B cell (primary cell): ENCODE results near the gene SLC23A2. TPM values are rescaled to one million over a fixed set of nuclear protein-coding genes. Genes with fewer than 3 reads are reported as not detected.
A peak's percentile ranks its signal among the peaks of the same experiment; 100 is the strongest.

ENCODE experiments used
- ATAC-seq: fragments of 200-7000 bp; cut with Tn5 transposase; one replicate; pipeline ENCODE4 v1.10.0; 2021; ENCODE audit warnings: low read depth, mild to moderate bottlenecking, moderate number of reproducible peaks, moderate library complexity
- CTCF ChIA-PET: fragments of 350-600 bp; sonication (Branson Sonifier 250); formaldehyde crosslinking; loops from one replicate; lab custom pipeline; 2021; ENCODE audit warnings: antibody characterized with exemption, inconsistent platforms; lab: Charles Lee
- POLR2A ChIA-PET: fragments of 350-600 bp; sonication (Branson Sonifier 250); formaldehyde crosslinking; loops from one replicate; lab custom pipeline; 2021; ENCODE audit warnings: antibody characterized with exemption; lab: Charles Lee
- DNase-seq: peaks from one replicate; pipeline ENCODE4 v3.0.0; 2013
- H2AFZ ChIP-seq: 2 replicates; pipeline ENCODE4 v1.6.1; 2012; ENCODE audit warnings: mild to moderate bottlenecking, low read depth, low read length; ENCODE audit not compliant: insufficient read depth, poor library complexity, severe bottlenecking
- H3K27ac ChIP-seq, 2 donors: 1 replicate in 1 of 2; 2 replicates in 1 of 2; pipeline ENCODE4 v1.5.1; 2012 to 2013; ENCODE audit warnings: low read length in 2 of 2, mild to moderate bottlenecking in 2 of 2, moderate library complexity in 1 of 2
- H3K27me3 ChIP-seq, 4 experiments: fragments of 200-600 bp in 1 of 4; sonication (generic) in 1 of 4; replicated peaks in 1 of 4; 1 replicate in 2 of 4; 2 replicates in 2 of 4; pipeline versions ENCODE4 v1.6.1 to v1.7.0; 2013 to 2016; ENCODE audit warnings: low read length in 3 of 4, mild to moderate bottlenecking in 2 of 4, mixed read lengths in 1 of 4, moderate library complexity in 1 of 4; ENCODE audit not compliant: insufficient read depth in 4 of 4, control insufficient read depth in 3 of 4; ENCODE audit errors: control extremely low read depth in 1 of 4
- H3K36me3 ChIP-seq, 2 experiments: replicated peaks in 1 of 2; 1 replicate in 1 of 2; 2 replicates in 1 of 2; pipeline versions ENCODE4 v1.6.1 to v1.7.1; 2013; ENCODE audit warnings: low read length in 1 of 2; ENCODE audit not compliant: insufficient read depth in 2 of 2, control insufficient read depth in 1 of 2; ENCODE audit errors: control extremely low read depth in 1 of 2, extremely low read depth in 1 of 2
- H3K4me1 ChIP-seq, 2 donors: fragments of 200-600 bp in 1 of 2; sonication (generic) in 1 of 2; 1 replicate in 1 of 2; 2 replicates in 1 of 2; pipeline versions ENCODE4 v1.5.1 to v1.6.1; 2013 to 2017; ENCODE audit warnings: low read length in 2 of 2; ENCODE audit not compliant: control insufficient read depth in 2 of 2, insufficient read depth in 2 of 2
- H3K4me2 ChIP-seq: replicated peaks from 2 replicates; pipeline ENCODE3; 2012; ENCODE audit warnings: mild to moderate bottlenecking, low read depth, low read length; ENCODE audit not compliant: poor library complexity, severe bottlenecking
- H3K4me3 ChIP-seq, 5 experiments: fragments of 200-600 bp in 1 of 5; sonication (generic) in 1 of 5; 1 replicate in 3 of 5; 2 replicates in 2 of 5; pipeline versions ENCODE4 v1.5.1 to v1.7.0; 2011 to 2016; ENCODE audit warnings: low read length in 4 of 5, mild to moderate bottlenecking in 4 of 5, low read depth in 2 of 5, control low read depth in 1 of 5, moderate library complexity in 1 of 5; ENCODE audit not compliant: insufficient read depth in 1 of 5; ENCODE audit errors: control extremely low read depth in 1 of 5, extremely low read depth in 1 of 5
- H3K79me2 ChIP-seq: fragments of 200-600 bp; sonication (generic); one replicate; pipeline ENCODE4 v1.6.0; 2016; ENCODE audit warnings: low read length; ENCODE audit not compliant: control insufficient read depth, insufficient read depth
- H3K9ac ChIP-seq: fragments of 200-600 bp; sonication (generic); 2 replicates; pipeline ENCODE4 v1.6.1; 2017; ENCODE audit warnings: mild to moderate bottlenecking, low read length, moderate library complexity
- H3K9me3 ChIP-seq, 3 donors: one replicate each; pipeline versions ENCODE4 v1.6.1 to v1.7.1; 2013; ENCODE audit warnings: low read length in 2 of 3; ENCODE audit not compliant: control insufficient read depth in 2 of 3, insufficient read depth in 1 of 3; ENCODE audit errors: control extremely low read depth in 1 of 3
- H4K20me1 ChIP-seq: 2 replicates; pipeline ENCODE4 v1.6.0; 2012; ENCODE audit warnings: mild to moderate bottlenecking, low read length; ENCODE audit not compliant: insufficient read depth, control insufficient read depth, poor library complexity, severe bottlenecking
- H3K27ac Mint-ChIP-seq: one replicate; pipeline ENCODE4 v1.8.0; 2021; ENCODE audit warnings: mixed read lengths
- H3K27me3 Mint-ChIP-seq: one replicate; pipeline ENCODE4 v1.8.0; 2021; ENCODE audit warnings: mixed read lengths
- H3K4me1 Mint-ChIP-seq: one replicate; pipeline ENCODE4 v1.8.0; 2021; ENCODE audit warnings: mixed read lengths
- H3K4me3 Mint-ChIP-seq: one replicate; pipeline ENCODE4 v1.8.0; 2021; ENCODE audit warnings: mixed read lengths
- H3K9me3 Mint-ChIP-seq: one replicate; pipeline ENCODE4 v1.8.0; 2022; ENCODE audit warnings: mixed read lengths; ENCODE audit not compliant: insufficient read depth
- EZH2 ChIP-seq: IDR thresholded peaks from 2 replicates; pipeline ENCODE4 v1.6.1; 2012; ENCODE audit warnings: borderline replicate concordance, low read depth, mild to moderate bottlenecking, moderate library complexity, low read length; ENCODE audit not compliant: insufficient read depth, poor library complexity, severe bottlenecking
- WGBS: methylation state at CpG from one replicate; pipeline ENCODE4 v1.1.5; 2013; ENCODE audit warnings: missing lambda C conversion rate; ENCODE audit not compliant: insufficient coverage; 5-methylcytosine and 5-hydroxymethylcytosine counted together
- intact Hi-C: fragments of 100-400 bp; cut with micrococcal nuclease; formaldehyde crosslinking; loops from one replicate; pipeline ENCODE4 v1.10.0; 2022
- polyA plus RNA-seq: library from polyadenylated mRNA; depleted of rRNA; stranded (reverse); fragments of >200 nt; gene quantifications from 2 replicates; pipeline ENCODE4 v1.2.3, GENCODE V29; 2012
- total RNA-seq, 2 donors: library from RNA; stranded (reverse); fragments of 120-200 nt in 1 of 2; gene quantifications; 1 replicate in 1 of 2; 2 replicates in 1 of 2; pipeline versions ENCODE4 v1.2.3 to v1.2.4, GENCODE V29; 2013 to 2022
- TF ChIP-seq, protein P1 (sequence below): fragments of 200-600 bp; IDR thresholded peaks from one replicate; pipeline ENCODE4 v1.8.0; 2022; ENCODE audit warnings: antibody characterized with exemption, mild to moderate bottlenecking

SLC23A2 gene
- total and polyA plus RNA-seq, 2 donors (not counting 1 experiment from before 2014, with no cell fraction given): 23.6 to 70.7 TPM

DNA sequence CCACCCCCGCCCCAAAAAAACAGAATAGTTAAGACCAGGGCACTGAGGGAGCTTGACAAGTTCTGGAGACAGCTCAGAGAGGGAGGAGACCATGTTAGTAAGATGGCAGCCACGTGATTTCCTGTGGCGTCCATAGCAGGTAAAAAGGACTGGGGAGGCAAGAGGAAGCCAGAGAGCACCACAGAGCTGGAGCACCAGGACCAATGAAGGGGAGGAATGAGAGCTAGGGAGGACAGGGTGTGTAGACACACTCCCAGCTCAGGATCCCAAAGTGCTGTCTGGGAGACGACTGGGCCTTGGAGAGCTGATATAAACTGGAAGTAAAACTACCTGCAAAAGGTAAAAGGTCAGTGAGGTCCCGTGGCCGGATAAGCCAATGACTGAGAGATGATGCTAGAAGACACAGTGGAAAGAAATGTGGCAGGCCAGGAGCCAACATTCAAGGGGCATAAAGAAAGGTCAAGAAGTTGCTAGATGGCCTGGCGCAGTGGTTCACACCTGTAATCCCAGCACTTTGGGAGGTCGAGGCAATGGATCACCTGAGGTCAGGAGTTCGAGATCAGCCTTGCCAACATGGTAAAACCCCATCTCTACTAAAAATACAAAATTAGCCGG, 39.0 kb downstream of the SLC23A2 start:
- H2AFZ ChIP-seq: no peak overlapping the region
- peaks cover 2 to 4% of the 10 kb centered on the region in 2 experiments for H3K36me3 ChIP-seq
- no peaks in the 10 kb centered on the region for H3K9me3 Mint-ChIP-seq
- H3K4me2 ChIP-seq: peak overlapping the region; percentile 24
- no peaks in the 10 kb centered on the region for H3K9me3 ChIP-seq
- peak overlapping the region; percentile 35 for H3K4me3 Mint-ChIP-seq
- no peak overlapping the region for H3K27ac ChIP-seq
- intact Hi-C loops: no loop called here
- DNase-seq (peak; percentile 31), ATAC-seq (peak; percentile 44)
- no peaks in the 10 kb centered on the region for H3K27me3 Mint-ChIP-seq
- ChIA-PET CTCF (interaction anchor here (0.7 to 1.6 kb wide), 5 partner anchors 8 to 138 kb away, joined by 3 to 5 read pairs (median 3); no protein-coding TSS in a partner anchor), POLR2A (interaction anchor here (0.6 to 1.2 kb wide), 5 partner anchors 24 to 104 kb away, joined by 3 to 5 read pairs (median 3); no protein-coding TSS in a partner anchor)
- H3K27ac Mint-ChIP-seq: peak overlapping the region; percentile 81
- WGBS: 93% methylated on average over 8 of the region's 10 CpGs
- H3K4me1 Mint-ChIP-seq: peaks cover 34% of the 10 kb centered on the region
- no peak overlapping the region for H3K9ac ChIP-seq
- peaks cover 6 to 18% of the 10 kb centered on the region in 2 donors for H3K4me1 ChIP-seq
- no peaks in the 10 kb centered on the region for H3K27me3 ChIP-seq
- TF ChIP-seq EZH2: no peak
- TF ChIP-seq, protein P1, sequence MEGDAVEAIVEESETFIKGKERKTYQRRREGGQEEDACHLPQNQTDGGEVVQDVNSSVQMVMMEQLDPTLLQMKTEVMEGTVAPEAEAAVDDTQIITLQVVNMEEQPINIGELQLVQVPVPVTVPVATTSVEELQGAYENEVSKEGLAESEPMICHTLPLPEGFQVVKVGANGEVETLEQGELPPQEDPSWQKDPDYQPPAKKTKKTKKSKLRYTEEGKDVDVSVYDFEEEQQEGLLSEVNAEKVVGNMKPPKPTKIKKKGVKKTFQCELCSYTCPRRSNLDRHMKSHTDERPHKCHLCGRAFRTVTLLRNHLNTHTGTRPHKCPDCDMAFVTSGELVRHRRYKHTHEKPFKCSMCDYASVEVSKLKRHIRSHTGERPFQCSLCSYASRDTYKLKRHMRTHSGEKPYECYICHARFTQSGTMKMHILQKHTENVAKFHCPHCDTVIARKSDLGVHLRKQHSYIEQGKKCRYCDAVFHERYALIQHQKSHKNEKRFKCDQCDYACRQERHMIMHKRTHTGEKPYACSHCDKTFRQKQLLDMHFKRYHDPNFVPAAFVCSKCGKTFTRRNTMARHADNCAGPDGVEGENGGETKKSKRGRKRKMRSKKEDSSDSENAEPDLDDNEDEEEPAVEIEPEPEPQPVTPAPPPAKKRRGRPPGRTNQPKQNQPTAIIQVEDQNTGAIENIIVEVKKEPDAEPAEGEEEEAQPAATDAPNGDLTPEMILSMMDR: no peak
- peaks cover 85% of the 10 kb centered on the region for H3K79me2 ChIP-seq
- H3K4me3 ChIP-seq: no peak overlapping the region
- H4K20me1 ChIP-seq: no peaks in the 10 kb centered on the region

DNA sequence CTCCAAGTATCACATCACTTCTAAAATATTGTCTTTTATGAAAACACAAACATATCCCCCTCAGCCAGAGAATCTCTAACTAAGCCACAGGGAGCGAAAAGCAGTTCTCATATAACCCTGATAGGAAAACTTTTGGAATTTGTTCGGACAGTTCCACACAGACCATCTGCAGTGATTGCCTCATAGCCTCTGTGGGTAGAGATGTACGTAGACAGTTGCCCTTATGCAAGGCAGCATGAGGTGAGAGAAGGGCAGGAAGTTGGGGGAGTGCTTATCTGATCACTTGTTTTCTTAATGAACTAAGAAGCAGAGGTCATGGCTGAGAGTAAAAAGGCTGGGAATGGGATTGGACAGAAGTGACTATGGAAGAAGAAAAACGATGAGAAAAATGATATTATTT, 39.6 kb downstream of the SLC23A2 start:
- H3K9me3 Mint-ChIP-seq: no peaks in the 10 kb centered on the region
- peak; percentile 49 for ATAC-seq
- Histone ChIP-seq H3K4me2 (no peak overlapping the region), H3K4me1 (peaks cover 6 to 18% of the 10 kb centered on the region in 2 donors), H3K79me2 (peaks cover 86% of the 10 kb centered on the region), H3K27ac (no peak overlapping the region), H4K20me1 (no peaks in the 10 kb centered on the region), H3K9me3 (no peaks in the 10 kb centered on the region), H3K4me3 (no peak overlapping the region), H3K9ac (no peak overlapping the region), H2AFZ (no peak overlapping the region), H3K36me3 (peaks cover 2 to 3% of the 10 kb centered on the region in 2 experiments), H3K27me3 (no peaks in the 10 kb centered on the region)
- 65% methylated on average over 2 of the region's 4 CpGs for WGBS
- no peak for DNase-seq
- peak overlapping the region; percentile 33 for H3K4me3 Mint-ChIP-seq
- TF ChIP-seq, protein P1: no peak
- TF ChIP-seq EZH2: no peak
- H3K4me1 Mint-ChIP-seq: peaks cover 34% of the 10 kb centered on the region
- ChIA-PET POLR2A (interaction anchor here (0.6 to 1.2 kb wide), 5 partner anchors 25 to 104 kb away, joined by 3 to 5 read pairs (median 3); no protein-coding TSS in a partner anchor), CTCF (interaction anchor here (0.7 to 1.6 kb wide), 4 partner anchors 9 to 139 kb away, joined by 3 to 5 read pairs (median 3); no protein-coding TSS in a partner anchor)
- intact Hi-C loops: no loop called here
- H3K27ac Mint-ChIP-seq: peak overlapping the region; percentile 71
- H3K27me3 Mint-ChIP-seq: no peaks in the 10 kb centered on the region
